Ovary (tissue), 3 donors: ENCODE measurements around the gene HP.

Experiments used
- EP300 ChIP-seq: sonication (generic); formaldehyde crosslinking; IDR thresholded peaks from one replicate; pipeline ENCODE4 v1.6.1; 2017; ENCODE audit warnings: antibody characterized with exemption
- TF ChIP-seq, protein P1 (sequence below), 3 donors: fragments of 450-650 bp in 2 of 3; fragments of 200-600 bp in 1 of 3; IDR thresholded peaks; one replicate each; pipeline versions ENCODE4 v1.5.1 to v1.8.0; 2016 to 2022; ENCODE audit warnings: antibody characterized with exemption in 3 of 3, mild to moderate bottlenecking in 1 of 3
- donor health status: DM: no; HTN: no; CAD: no.

DNA sequence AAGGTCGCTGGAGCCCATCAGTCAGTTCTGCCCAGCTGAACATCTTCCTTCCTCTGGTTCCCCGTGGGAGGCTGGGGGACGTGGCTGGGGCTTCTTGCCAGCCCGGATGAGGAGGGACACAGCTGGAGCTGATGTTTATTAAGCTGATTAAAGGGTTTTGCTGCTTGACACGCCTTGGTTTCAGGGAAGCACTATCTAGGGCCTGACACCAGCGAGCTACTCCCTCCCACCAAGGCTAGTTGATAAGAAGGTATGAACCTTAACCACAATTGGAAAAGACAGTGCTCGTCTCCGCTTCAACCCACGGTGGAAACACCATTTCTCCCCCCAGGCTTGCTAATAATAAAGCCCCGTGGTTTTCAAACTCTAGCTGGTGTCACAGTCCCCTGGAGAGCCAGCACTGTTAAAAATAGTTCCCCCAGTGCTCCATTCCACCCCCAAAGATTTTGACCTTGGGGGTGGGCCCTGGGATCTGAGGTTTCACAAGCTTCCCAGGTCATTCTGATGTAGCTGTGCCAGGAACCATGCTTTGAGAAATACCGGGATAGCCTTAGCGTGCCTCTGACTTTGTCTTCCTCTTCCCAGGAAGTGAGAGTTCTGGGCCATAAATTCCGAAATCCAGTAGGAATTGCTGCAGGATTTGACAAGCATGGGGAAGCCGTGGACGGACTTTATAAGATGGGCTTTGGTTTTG lies 40.3 kb upstream of the HP start:
- TF ChIP-seq, protein P1, sequence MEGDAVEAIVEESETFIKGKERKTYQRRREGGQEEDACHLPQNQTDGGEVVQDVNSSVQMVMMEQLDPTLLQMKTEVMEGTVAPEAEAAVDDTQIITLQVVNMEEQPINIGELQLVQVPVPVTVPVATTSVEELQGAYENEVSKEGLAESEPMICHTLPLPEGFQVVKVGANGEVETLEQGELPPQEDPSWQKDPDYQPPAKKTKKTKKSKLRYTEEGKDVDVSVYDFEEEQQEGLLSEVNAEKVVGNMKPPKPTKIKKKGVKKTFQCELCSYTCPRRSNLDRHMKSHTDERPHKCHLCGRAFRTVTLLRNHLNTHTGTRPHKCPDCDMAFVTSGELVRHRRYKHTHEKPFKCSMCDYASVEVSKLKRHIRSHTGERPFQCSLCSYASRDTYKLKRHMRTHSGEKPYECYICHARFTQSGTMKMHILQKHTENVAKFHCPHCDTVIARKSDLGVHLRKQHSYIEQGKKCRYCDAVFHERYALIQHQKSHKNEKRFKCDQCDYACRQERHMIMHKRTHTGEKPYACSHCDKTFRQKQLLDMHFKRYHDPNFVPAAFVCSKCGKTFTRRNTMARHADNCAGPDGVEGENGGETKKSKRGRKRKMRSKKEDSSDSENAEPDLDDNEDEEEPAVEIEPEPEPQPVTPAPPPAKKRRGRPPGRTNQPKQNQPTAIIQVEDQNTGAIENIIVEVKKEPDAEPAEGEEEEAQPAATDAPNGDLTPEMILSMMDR (IDR thresholded peaks at IDR 0.05): no peak
- TF ChIP-seq EP300: no peak
